IMR-90 (cell line): ENCODE measurements around the gene SMC5.
A peak's percentile ranks its signal among the peaks of the same experiment; 100 is the strongest.

Source experiments
- BHLHE40 ChIP-seq: fragments of 150-350 bp; IDR thresholded peaks from 2 replicates; pipeline ENCODE4 v1.6.1; 2016; ENCODE audit warnings: mild to moderate bottlenecking, low read depth, low read length
- CEBPB ChIP-seq: IDR thresholded peaks from 2 replicates; pipeline ENCODE4 v1.6.1; 2012; ENCODE audit warnings: low read depth, low read length, improper control_type of control experiment
- MXI1 ChIP-seq: IDR thresholded peaks from 2 replicates; pipeline ENCODE4 v1.6.1; 2012; ENCODE audit warnings: low read depth, mild to moderate bottlenecking, low read length, moderate library complexity, borderline replicate concordance
- NFE2L2 ChIP-seq: fragments of 150-350 bp; IDR thresholded peaks from 2 replicates; pipeline ENCODE4 v1.6.1; 2016; ENCODE audit warnings: low read depth, mild to moderate bottlenecking, low read length
- POLR2A ChIP-seq: IDR thresholded peaks from 2 replicates; pipeline ENCODE4 v1.6.1; 2012; ENCODE audit warnings: mild to moderate bottlenecking, low read depth, low read length
- RFX5 ChIP-seq: IDR thresholded peaks from 2 replicates; pipeline ENCODE4 v1.8.0; 2012; ENCODE audit warnings: low read depth, mild to moderate bottlenecking, low read length, moderate library complexity
- SMC3 ChIP-seq: fragments of 150-350 bp; IDR thresholded peaks from 2 replicates; pipeline ENCODE4 v1.6.1; 2016; ENCODE audit warnings: low read depth, mild to moderate bottlenecking, antibody characterized with exemption, low read length, moderate library complexity
- TF ChIP-seq, protein P1 (sequence below): conservative IDR thresholded peaks from 2 replicates; pipeline ENCODE4 v1.5.1; 2012; ENCODE audit warnings: mild to moderate bottlenecking, low read depth, low read length, improper control_type of control experiment
- TF ChIP-seq, protein P2 (sequence below): fragments of 150-350 bp; IDR thresholded peaks from 2 replicates; pipeline ENCODE4 v1.6.1; 2016; ENCODE audit warnings: low read depth, mild to moderate bottlenecking, low read length, moderate library complexity, borderline replicate concordance
- TF ChIP-seq, protein P3 (sequence below): fragments of 150-350 bp; IDR thresholded peaks from 2 replicates; pipeline ENCODE4 v1.6.1; 2017; ENCODE audit warnings: mild to moderate bottlenecking, antibody characterized with exemption, low read length, low read depth

GRCh38 chr9:70258692-70259511 is at the start of gene SMC5:
- TF ChIP-seq CEBPB (no peak), POLR2A (peak; percentile 96), NFE2L2 (no peak), MXI1 (peak; percentile 67; the same call in 1 of the 2 replicates), SMC3 (no peak), RFX5 (no peak), BHLHE40 (0 out of 2 replicates have a peak, but pooled peaks have one; percentile 1)
- TF ChIP-seq, protein P1, sequence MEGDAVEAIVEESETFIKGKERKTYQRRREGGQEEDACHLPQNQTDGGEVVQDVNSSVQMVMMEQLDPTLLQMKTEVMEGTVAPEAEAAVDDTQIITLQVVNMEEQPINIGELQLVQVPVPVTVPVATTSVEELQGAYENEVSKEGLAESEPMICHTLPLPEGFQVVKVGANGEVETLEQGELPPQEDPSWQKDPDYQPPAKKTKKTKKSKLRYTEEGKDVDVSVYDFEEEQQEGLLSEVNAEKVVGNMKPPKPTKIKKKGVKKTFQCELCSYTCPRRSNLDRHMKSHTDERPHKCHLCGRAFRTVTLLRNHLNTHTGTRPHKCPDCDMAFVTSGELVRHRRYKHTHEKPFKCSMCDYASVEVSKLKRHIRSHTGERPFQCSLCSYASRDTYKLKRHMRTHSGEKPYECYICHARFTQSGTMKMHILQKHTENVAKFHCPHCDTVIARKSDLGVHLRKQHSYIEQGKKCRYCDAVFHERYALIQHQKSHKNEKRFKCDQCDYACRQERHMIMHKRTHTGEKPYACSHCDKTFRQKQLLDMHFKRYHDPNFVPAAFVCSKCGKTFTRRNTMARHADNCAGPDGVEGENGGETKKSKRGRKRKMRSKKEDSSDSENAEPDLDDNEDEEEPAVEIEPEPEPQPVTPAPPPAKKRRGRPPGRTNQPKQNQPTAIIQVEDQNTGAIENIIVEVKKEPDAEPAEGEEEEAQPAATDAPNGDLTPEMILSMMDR: no peak
- TF ChIP-seq, protein P2, sequence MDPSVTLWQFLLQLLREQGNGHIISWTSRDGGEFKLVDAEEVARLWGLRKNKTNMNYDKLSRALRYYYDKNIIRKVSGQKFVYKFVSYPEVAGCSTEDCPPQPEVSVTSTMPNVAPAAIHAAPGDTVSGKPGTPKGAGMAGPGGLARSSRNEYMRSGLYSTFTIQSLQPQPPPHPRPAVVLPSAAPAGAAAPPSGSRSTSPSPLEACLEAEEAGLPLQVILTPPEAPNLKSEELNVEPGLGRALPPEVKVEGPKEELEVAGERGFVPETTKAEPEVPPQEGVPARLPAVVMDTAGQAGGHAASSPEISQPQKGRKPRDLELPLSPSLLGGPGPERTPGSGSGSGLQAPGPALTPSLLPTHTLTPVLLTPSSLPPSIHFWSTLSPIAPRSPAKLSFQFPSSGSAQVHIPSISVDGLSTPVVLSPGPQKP: no peak
- TF ChIP-seq, protein P3, sequence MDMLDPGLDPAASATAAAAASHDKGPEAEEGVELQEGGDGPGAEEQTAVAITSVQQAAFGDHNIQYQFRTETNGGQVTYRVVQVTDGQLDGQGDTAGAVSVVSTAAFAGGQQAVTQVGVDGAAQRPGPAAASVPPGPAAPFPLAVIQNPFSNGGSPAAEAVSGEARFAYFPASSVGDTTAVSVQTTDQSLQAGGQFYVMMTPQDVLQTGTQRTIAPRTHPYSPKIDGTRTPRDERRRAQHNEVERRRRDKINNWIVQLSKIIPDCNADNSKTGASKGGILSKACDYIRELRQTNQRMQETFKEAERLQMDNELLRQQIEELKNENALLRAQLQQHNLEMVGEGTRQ: peak; percentile 6; the same call in 1 of the 2 replicates
